ENCODE data around the gene CD81.

The CD81 gene

GRCh38 chr11:2409611-2410468 lies 32.7 kb downstream of the CD81 start:
- no peak for DNase-seq

DNA sequence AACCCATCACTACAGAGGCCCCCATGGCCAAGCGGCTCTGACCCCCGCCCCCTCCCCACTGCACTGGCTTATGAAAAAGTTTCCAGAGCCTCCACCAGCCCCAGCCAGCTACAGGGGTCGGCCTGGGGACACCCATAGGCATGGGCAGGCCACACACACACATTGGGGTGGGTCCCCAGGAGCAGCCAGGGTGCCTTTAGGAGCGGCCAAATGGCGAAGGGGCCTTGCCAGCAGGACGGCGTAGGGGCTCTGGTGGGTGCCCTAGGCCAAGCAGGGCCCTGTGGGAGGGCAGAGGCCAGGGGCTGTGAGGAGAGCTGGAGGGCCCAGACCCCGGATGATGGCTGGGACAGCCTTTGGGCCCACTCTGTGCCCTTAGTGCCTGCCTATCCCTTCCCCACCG lies 33.5 kb downstream of the CD81 start:
- DNase-seq: no peak

GRCh38 chr11:2411446-2412305 lies 34.6 kb downstream of the CD81 start:
- DNase-seq: no peak

GRCh38 chr11:2412323-2412722 lies 35.2 kb downstream of the CD81 start:
- DNase-seq: no peak

DNA sequence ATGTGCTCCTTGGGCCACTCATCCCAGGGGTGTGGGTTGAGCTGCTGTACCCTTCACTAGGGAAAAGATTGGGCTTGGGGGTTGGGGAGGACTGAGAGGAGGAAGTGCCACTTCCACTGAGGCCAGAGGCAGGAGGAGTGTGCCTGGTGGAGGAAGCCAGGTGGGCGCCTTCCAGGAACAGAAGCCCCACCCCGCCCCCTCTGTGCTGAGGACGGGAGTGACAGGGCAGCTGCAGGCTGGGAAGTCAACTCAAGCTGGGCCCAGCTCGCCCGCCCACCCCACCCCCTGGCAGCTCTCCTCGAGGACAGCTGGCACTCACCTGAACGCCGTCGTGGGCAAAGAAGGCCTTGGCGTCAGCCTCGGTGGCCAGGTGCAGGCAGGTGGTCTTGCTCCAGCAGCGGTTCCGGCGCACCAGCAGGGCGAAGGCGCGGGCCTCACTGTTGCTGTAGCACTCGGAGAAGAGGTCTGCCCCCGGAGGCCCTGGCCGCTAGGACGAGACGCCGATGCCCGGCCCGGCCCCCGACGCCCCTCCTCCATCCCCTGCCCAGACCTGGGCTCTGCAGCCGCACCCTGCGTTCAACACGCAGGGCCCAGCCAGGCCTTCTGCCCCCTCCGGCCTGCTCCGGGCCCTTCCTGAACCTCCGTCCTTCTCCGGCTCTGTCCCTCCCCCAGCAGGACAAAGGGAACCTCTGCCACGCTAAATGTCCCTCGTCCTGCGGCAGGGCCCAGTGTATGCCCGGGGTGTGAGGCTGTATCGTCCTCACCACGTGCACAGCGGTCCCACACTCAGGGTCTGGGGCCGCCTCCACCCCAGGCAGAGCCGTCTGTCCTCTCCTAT lies 36.9 kb downstream of the CD81 start:
- DNase-seq: peak in 1 of 2 experiments; percentile 36

GRCh38 chr11:2414616-2415015 lies 37.5 kb downstream of the CD81 start:
- no peak for DNase-seq

DNA sequence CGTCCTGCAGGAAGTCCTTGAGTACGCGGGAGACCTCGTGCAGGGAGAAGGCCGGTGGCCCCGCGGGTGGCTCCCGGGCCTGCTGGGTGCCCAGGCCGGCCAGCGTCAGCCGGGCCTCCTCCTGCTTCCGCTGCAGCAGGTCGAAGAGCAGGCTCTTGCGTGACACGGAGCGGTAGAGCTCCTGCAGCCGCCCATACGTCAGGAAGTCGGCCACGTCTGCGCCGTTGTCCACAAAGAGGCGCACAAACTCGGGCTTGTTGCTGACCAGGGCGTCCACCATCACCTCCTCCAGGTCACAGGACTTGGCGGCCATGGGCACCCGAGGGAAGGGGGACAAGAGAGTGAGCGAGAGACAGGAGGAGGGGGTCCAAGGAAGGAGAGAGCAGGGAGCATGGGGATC lies 38.1 kb downstream of the CD81 start:
- no peak for DNase-seq

- no peak for DNase-seq
These were observed 38.7 kb downstream of the CD81 start for GRCh38 chr11:2415601-2416380.

DNA sequence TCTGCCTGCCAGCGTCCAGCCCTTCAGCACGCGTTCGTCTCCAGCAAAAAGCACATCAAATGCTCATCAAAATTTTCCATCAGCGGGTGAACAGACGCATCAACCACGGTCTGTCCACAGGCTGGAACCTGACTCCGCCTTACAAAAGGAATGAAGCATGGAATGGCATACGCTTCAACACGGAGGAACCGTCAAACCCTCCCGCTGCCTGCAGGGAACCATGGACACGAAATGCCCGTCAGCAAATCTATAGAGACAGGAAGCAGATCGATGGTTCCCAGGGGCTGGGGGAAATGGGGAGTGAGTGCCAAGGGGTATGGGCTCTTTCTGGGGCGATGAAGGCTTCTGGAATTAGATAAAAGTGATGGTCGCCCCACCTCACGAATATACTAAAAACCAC lies 39.7 kb downstream of the CD81 start:
- DNase-seq: no peak

- DNase-seq: no peak
These were observed 41.0 kb downstream of the CD81 start for GRCh38 chr11:2417856-2418692.

DNA sequence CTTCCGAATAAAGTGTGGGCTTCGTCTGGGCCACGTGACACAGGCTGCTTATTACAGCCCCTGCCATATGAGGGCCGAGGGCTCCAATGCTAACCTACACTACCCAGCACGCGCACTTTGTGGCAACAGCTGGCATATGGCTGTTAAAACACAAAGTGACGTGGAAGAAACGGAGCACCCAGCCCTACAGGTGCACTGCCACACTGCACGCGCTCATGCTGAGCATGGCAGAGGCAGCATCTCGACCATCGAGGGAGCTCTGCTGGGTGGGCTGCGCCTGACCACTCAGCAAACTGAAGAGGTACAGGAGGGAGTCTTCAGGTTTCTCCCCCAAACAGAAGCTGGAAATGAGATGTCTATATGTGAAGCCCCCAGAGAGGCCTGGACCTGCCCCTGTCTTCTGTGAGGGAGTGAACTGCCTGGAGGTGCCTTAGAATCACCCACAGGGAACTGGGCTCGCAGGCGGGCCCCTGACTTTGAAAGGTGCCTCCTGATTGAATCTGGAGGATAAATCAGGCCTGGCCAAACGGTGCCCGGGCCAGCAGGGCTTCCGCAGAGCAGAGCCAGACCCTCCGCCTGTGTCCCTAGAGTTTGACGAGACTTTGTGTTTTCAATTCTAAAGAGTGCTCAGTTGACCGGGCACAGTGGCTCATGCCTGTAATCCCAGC lies 41.7 kb downstream of the CD81 start:
- no peak for DNase-seq

DNA sequence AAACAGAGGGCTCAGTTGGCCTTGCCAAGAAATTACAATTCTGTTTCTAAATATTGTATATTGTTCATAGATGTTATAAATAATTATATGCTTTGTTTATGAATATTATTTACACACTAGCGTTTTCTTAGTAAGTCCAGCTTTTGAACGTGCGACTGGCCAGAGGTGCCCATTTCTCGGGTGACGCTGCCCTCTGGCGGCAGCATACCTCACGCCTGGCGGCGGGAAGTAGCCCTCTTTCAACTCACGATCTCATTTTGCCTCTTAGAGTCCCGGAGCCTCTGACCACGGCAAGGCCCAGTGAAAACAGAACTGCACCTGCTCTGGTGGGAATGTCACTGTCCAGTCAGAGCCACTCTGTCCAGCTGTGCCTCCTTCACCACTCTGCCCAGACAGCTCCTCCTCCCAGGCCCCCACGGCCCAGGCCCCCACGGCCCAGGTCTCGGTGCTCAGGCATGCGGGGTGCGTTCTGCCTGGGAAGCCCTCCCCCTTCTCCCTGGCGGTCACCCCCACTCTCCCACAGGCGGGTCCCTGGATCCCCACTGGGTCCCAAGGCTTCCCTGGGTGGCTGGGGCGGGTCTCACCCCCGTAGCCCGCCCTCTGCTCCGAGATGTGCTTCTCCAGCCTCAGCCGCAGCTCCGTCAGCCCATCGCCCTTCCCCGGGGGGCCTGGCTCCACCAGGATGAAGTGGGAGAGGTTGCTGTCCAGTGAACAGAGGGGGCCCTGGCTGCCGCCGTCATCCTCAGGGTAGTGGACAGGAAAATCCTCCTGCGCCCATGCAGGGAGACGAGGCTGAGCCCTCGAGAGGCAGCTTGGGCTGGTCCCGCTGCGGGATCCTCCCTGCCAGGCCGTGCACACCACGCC lies 42.8 kb downstream of the CD81 start:
- peak in 1 of 2 experiments; percentile 37 for DNase-seq

GRCh38 chr11:2420502-2421225 lies 43.6 kb downstream of the CD81 start:
- DNase-seq: peak; percentile 34 to 47

DNA sequence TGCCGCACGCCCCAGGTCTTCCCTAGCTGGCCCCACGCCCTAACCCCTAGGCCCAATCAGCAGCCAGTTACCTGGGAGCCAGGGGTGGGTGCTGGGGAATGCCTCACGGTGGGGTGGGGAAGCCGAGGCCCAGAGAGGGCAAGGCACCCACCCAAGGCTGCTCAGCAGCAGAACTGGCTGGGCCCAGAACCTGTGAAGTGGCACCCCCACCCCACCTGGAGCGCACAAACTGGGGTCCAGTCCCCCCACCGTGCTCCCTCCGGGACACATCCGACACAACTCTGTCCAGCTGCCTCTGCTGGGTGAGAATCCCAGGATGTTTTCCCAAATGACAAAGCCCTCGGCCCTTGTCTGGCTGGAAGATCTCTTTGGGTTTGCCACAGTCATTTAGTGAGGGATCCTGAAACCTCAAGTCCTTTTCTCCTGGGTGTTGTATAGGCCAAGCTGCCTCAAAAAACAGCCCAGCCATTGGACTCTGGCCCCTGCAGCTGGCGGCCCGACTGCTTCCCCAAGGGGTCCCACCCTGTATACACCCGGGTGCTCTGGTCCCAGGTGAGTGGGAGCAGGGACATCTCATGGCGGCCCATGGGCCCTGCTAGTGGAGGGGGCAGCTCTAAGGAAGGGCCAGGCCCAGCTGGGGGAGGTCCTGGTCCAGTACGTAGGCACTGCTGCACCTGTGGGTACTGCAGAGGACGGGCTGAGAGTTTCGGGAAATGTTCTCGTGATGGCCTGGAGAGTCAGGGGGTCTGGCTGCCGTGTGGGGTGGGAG lies 44.3 kb downstream of the CD81 start:
- no peak for DNase-seq

DNA sequence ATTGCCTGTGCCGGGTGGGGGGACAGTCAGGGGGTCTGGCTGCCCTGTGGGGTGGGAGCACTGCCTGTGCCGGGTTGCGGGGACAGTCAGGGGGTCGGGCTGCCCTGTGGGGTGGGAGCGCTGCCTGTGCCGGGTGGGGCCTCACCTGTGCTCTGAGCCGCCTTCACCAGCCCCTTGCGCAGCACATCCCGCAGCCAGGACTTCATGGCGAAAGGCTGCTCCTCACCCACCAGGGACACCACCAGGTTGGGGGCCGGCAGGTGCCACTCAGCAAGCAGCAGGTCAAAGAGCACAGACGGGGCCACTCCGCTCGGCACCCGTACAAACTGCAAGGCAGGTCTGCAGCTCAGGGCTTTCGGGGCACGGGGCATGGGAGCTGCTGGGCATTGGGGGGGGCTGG lies 44.9 kb downstream of the CD81 start:
- DNase-seq: no peak

GRCh38 chr11:2422461-2423156 lies 45.5 kb downstream of the CD81 start:
- no peak for DNase-seq
